HFF-Myc (cell line): ENCODE measurements around the gene MYH13.

Experiments
- DNase-seq: peaks from one replicate; pipeline ENCODE4 v3.0.0-alpha.2; 2011; ENCODE audit warnings: low read depth; ENCODE audit errors: extremely low read depth
- H3K4me3 ChIP-seq: replicated peaks from 2 replicates; pipeline ENCODE4 v1.5.1; 2011; ENCODE audit warnings: low read depth, mild to moderate bottlenecking, control low read depth, low read length
- TF ChIP-seq, protein P1 (sequence below): IDR thresholded peaks from 2 replicates; pipeline ENCODE4 v1.5.1; 2012; ENCODE audit warnings: mild to moderate bottlenecking, low read depth, low read length, control low read depth; ENCODE audit errors: missing control alignments

Gene MYH13

DNA sequence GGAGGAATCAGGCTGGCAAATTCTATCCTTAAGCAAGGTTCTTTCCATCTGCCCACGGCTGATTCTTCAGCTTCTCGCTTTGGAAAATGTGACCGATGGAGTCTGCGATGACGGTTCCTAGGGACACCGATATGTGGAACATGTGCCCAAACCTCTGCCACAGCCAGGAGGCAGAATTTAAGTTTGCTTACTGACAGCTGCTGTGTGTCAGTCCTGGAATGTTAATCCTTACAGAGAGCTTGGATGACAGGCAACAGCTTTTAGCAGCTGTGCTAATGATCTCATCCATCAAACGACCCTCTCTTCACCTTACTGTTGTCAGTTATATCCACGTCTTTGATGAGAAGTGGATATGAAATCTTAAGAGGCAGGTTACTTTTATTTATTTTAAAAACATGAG lies 11.4 kb upstream of the MYH13 start:
- TF ChIP-seq, protein P1, sequence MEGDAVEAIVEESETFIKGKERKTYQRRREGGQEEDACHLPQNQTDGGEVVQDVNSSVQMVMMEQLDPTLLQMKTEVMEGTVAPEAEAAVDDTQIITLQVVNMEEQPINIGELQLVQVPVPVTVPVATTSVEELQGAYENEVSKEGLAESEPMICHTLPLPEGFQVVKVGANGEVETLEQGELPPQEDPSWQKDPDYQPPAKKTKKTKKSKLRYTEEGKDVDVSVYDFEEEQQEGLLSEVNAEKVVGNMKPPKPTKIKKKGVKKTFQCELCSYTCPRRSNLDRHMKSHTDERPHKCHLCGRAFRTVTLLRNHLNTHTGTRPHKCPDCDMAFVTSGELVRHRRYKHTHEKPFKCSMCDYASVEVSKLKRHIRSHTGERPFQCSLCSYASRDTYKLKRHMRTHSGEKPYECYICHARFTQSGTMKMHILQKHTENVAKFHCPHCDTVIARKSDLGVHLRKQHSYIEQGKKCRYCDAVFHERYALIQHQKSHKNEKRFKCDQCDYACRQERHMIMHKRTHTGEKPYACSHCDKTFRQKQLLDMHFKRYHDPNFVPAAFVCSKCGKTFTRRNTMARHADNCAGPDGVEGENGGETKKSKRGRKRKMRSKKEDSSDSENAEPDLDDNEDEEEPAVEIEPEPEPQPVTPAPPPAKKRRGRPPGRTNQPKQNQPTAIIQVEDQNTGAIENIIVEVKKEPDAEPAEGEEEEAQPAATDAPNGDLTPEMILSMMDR = no peak
- no peak for DNase-seq
- no peak overlapping the region for H3K4me3 ChIP-seq

DNA sequence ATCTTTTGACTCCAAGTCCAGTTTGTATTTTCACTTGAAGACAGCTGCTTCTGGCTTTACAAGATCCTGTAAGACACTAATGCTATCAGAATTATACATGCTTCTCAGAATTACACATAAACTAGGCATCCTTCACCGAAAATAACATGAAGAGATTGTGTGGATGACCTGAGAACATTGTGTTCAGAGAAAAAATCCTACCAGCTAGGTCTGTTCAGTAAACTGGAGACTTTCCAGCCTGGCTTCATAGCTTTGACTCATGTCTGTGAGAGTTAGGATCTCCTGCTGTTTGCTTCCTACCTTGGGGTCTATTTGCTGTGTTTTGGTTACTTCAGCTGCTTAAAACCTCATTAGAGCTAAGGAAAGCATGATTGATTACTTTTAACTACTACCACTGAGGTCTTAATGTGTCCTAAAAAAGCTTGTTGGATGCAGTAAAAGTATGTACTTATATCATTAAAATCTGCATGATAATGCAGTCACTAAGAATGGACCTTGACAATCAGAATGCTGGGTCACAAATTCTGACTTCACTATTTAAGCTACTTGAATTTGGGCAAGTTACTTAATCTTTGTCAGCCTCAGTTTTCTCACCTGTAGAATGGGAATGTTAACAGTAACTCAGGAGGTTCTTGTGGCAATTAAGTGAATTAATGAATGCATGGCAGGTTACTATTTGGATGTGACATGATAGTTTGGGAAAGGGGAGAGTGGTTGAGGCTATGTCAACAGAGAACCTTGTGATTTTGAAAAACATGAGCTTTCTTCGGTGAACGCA lies 8.0 kb upstream of the MYH13 start:
- no peak overlapping the region for H3K4me3 ChIP-seq
- no peak for DNase-seq
- TF ChIP-seq, protein P1 = no peak

DNA sequence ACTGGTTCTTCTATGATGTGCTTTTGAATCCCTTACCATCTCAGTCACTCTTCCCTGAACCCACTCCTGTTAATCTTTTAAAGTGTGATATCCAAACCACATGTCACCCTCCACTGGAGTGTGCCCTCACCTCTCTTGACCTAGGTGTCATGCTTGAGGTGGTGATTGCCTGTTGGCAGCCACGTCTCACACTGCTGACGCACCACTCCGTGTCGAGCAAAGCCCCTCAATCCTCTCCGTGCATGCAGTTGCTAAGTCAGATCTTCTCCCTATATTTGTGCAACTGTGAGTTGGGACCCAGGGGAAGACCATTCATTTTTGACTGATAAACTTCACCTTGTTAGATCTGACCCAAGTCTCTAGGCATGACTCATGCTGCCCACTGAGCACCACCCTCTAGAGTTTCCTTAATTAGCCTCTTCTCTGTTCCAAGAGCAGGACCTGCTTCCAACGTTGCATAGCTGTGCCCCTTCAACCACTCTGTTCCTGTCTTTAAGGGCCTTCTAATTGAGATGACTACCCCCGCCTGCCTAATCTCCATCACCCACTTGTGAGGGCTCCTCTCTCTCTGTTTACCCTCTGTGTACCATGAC lies 2.7 kb downstream of the MYH13 start:
- TF ChIP-seq, protein P1 = no peak
- DNase-seq = no peak
- H3K4me3 ChIP-seq = no peak overlapping the region

DNA sequence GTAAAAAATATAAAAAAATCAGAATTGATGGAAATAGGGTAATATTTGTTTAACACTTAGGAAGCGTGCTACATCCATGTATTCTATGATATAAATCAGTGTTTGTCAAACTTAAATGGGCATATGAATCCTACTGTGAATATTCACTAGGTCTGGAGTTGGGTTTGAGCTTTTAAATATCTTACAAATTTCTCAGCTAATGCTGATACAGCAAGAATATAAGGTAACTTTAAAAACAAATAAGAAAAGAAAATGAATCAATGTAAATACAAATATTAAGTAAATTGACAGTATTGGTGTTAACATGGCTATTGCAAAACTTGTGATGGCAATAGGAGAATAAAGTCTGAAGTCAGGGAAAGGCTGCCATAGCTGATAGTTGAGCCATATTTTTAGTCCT lies 3.6 kb downstream of the MYH13 start:
- TF ChIP-seq, protein P1 = no peak
- H3K4me3 ChIP-seq = no peak overlapping the region

DNA sequence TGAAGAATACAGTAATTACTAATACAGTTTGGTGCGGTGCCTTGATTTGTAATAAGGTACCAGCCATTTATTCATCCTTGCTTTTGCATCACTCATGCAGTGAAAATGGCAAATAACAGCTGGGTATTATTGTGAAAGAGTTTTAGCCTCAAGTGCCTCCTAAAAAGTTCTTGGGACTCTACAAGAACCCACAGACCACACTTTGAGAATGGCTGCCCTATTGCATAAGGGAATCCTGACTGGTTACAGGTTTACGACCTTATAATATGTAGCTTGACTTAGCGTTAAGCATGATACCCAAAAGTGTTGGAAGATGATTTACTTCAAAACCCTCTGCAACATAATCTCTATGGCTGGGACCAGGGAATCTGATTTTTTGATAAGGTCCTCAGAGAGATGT lies 4.2 kb downstream of the MYH13 start:
- TF ChIP-seq, protein P1 = no peak
- no peak overlapping the region for H3K4me3 ChIP-seq
- no peak for DNase-seq

More for the DNA sequence above, 3.6 kb downstream of the MYH13 start:
- no peak for DNase-seq

DNA sequence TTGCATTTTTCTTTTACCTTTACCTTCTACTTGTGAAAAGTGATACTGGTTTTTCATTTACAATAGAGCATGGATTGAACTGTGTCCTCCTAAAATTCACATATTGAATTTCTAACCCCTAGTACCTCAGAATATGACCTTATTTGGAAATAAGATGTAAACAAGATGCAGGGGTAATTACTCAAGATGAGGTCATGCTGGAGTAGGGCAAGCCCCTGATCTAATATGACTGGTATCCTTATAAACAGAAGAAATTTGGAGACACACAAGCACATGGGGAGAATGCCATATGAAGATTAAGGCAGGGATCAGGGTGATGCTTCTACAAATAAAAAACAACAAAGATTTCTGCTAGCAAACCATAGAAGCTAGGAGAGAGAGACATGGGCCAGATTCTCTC lies 12.2 kb downstream of the MYH13 start:
- no peak for DNase-seq
- no peak overlapping the region for H3K4me3 ChIP-seq
- TF ChIP-seq, protein P1 = no peak

DNA sequence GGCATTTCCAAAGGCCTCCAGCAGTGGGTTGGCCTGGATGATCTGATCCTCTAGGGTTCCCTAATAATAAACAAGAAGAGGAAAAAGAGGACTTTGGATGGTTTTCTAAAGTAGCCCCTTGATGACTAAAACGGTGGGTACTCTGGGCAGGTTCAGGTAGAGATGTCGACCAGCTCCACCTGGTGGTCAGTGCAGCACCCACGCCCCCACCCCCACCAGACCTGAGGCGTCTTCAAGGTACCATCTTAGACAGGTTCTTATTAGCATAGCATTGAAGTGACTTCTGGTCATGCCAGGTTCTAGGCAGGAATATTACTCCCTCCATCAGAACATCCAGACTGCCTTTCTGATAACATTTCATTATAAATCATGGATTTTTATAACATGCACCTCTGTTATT lies 15.0 kb downstream of the MYH13 start:
- H3K4me3 ChIP-seq = no peak overlapping the region
- DNase-seq = no peak
- TF ChIP-seq, protein P1 = peak; percentile 60
